GM08714 (cell line): ENCODE data around the gene STK36.

ENCODE experiments used
- H3K4me3 ChIP-seq: fragments of 200-500 bp; sonication (Bioruptor generic); 2 replicates; pipeline ENCODE4 v1.5.1; 2014; ENCODE audit warnings: mild to moderate bottlenecking, low read length, inconsistent platforms
- ZNF274 ChIP-seq: IDR thresholded peaks from 2 replicates; pipeline ENCODE4 v1.6.1; 2012; ENCODE audit warnings: mild to moderate bottlenecking, low read depth, low read length

The STK36 gene

GRCh38 chr2:218671654-218672566, at the start of gene STK36, which contains the start of gene RNF25:
STK36 (plus strand) TSS chr2:218672086; CDS start chr2:218672830, 744 bp downstream.
RNF25 (minus strand) TSS chr2:218672002; CDS start chr2:218671970, 32 bp downstream.
- TF ChIP-seq ZNF274: no peak
- peak within 1 kb of the TSS; percentile 83 for H3K4me3 ChIP-seq

- no peak overlapping the region for H3K4me3 ChIP-seq
- no peak for TF ChIP-seq ZNF274
These were observed 49.1 kb upstream of the STK36 start for GRCh38 chr2:218622606-218623365.

GRCh38 chr2:218623366-218623705, 48.5 kb upstream of the STK36 start:
- no peak for TF ChIP-seq ZNF274

GRCh38 chr2:218626369-218626768, 45.5 kb upstream of the STK36 start:
- no peak overlapping the region for H3K4me3 ChIP-seq
- TF ChIP-seq ZNF274: no peak

More at GRCh38 chr2:218623366-218623705, 48.5 kb upstream of the STK36 start:
- H3K4me3 ChIP-seq: no peak overlapping the region

- TF ChIP-seq ZNF274: no peak
- no peak overlapping the region for H3K4me3 ChIP-seq
These were observed 43.9 kb upstream of the STK36 start for GRCh38 chr2:218627939-218628338.

GRCh38 chr2:218631837-218632236, 40.0 kb upstream of the STK36 start:
- no peak for TF ChIP-seq ZNF274
- no peak overlapping the region for H3K4me3 ChIP-seq

GRCh38 chr2:218635719-218636118, 36.2 kb upstream of the STK36 start:
- no peak for TF ChIP-seq ZNF274
- H3K4me3 ChIP-seq: no peak overlapping the region

- TF ChIP-seq ZNF274: no peak
- H3K4me3 ChIP-seq: no peak overlapping the region
These were observed 33.5 kb upstream of the STK36 start for GRCh38 chr2:218638372-218638771.

- TF ChIP-seq ZNF274: no peak
- no peak overlapping the region for H3K4me3 ChIP-seq
These were observed 29.7 kb upstream of the STK36 start for GRCh38 chr2:218642121-218642656.

GRCh38 chr2:218642786-218643185, 29.1 kb upstream of the STK36 start:
- TF ChIP-seq ZNF274: no peak
- no peak overlapping the region for H3K4me3 ChIP-seq

GRCh38 chr2:218643751-218644310, 28.1 kb upstream of the STK36 start:
- H3K4me3 ChIP-seq: no peak overlapping the region
- TF ChIP-seq ZNF274: no peak

- no peak for TF ChIP-seq ZNF274
These were observed 27.2 kb upstream of the STK36 start for GRCh38 chr2:218644721-218645120.

GRCh38 chr2:218645126-218645525, 26.8 kb upstream of the STK36 start:
- no peak for TF ChIP-seq ZNF274
- no peak overlapping the region for H3K4me3 ChIP-seq

More at GRCh38 chr2:218644721-218645120, 27.2 kb upstream of the STK36 start:
- no peak overlapping the region for H3K4me3 ChIP-seq
